GM13976 (cell line): Measurements from ENCODE around the gene FAM217B.

Source experiments
- DNase-seq: peaks from one replicate; pipeline ENCODE4 v3.0.0; 2012; ENCODE audit warnings: low spot score
- in situ Hi-C: fragments of 300-500 bp; cut with MboI; formaldehyde crosslinking; loops from one replicate; pipeline ENCODE4 v1.12.0; 2022; ENCODE audit warnings: low sequenced_read_pairs, mixed read lengths, inconsistent platforms; ENCODE audit not compliant: unreplicated experiment
- TF ChIP-seq, protein P1 (sequence below): IDR thresholded peaks from 2 replicates; pipeline ENCODE4 v1.5.1; 2012; ENCODE audit warnings: borderline replicate concordance, mild to moderate bottlenecking; ENCODE audit not compliant: insufficient read depth; ENCODE audit errors: extremely low read depth, missing control alignments, control extremely low read depth

Gene FAM217B

DNA sequence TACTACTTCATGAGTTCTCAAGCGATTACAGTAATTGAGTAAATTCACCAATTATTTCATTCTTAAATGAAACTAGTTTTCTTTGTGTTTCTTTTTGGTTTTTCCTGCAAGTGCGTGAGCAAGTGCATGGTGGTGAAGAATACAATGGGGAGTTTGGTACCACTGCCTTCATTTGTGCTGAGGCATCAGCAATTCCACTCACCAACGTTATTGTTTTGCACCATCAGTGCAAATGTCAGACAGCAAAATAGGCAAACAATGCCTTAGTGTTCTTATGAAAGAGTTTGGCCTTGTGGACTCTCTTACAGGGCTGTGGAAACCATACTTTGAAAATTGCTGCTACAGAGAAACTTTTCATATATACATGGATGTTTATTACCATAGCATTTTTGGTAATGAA is 26.2 kb downstream of the FAM217B start:
- TF ChIP-seq, protein P1, sequence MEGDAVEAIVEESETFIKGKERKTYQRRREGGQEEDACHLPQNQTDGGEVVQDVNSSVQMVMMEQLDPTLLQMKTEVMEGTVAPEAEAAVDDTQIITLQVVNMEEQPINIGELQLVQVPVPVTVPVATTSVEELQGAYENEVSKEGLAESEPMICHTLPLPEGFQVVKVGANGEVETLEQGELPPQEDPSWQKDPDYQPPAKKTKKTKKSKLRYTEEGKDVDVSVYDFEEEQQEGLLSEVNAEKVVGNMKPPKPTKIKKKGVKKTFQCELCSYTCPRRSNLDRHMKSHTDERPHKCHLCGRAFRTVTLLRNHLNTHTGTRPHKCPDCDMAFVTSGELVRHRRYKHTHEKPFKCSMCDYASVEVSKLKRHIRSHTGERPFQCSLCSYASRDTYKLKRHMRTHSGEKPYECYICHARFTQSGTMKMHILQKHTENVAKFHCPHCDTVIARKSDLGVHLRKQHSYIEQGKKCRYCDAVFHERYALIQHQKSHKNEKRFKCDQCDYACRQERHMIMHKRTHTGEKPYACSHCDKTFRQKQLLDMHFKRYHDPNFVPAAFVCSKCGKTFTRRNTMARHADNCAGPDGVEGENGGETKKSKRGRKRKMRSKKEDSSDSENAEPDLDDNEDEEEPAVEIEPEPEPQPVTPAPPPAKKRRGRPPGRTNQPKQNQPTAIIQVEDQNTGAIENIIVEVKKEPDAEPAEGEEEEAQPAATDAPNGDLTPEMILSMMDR, result no peak
- in situ Hi-C loops, result no loop called here

DNA sequence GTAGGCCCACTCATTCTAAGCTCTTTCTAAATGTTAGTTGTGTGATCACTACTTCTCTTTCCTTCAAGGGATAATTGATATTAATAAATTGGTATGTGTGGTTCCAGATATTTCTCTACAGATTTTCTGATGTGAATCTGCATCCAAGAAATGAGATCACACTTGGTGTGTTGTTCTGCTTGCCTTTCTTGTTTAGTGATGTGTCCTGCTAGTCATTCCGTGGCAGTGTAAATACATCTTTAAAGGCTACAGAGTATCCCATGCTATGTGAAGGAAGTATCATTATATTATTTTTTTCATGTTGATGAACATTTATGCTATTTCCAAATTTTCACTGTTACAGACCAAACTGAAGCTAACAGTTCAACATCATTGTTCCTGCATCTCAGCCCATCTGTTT is 31.2 kb downstream of the FAM217B start:
- TF ChIP-seq, protein P1, result no peak
- in situ Hi-C loops, result no loop called here

More for the DNA sequence above, 26.2 kb downstream of the FAM217B start:
- no peak for DNase-seq

DNA sequence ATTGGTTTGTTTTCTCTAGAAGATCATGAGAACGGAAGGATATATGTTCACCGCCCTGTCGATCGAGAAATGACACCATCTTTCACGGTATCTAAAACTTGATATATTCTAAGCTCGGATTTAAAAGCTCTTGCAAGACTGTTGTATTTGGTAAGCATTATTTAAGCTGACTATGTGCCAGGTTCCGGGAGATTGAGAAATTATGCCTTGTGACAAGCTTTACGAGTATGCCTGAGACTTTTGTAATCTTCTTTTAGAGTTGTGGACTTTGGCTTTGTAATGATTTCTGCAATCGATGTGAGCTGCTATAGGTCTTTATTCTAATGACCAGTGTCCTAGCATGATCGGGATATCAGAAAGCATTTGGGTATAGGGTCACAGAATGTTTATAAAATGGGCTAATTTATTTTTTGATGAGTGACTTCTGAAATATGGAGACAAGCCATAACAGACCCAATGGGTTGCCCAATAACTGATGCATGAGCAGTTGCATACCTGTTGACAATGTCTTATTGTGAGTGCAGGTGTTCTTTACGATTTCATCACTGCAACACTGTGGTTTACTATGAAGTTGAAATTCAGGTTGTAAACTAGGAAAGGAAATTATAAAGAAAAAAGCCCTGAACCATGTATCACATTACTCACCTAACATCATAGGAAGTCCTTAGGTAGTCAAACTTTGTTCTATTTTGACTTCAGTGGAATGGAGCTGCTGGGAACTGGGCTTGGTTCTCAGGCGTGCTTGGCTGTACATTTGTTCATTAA is 32.0 kb downstream of the FAM217B start:
- in situ Hi-C loops, result no loop called here
- TF ChIP-seq, protein P1, result no peak
- no peak for DNase-seq

More for the DNA sequence above, 31.2 kb downstream of the FAM217B start:
- DNase-seq, result no peak

DNA sequence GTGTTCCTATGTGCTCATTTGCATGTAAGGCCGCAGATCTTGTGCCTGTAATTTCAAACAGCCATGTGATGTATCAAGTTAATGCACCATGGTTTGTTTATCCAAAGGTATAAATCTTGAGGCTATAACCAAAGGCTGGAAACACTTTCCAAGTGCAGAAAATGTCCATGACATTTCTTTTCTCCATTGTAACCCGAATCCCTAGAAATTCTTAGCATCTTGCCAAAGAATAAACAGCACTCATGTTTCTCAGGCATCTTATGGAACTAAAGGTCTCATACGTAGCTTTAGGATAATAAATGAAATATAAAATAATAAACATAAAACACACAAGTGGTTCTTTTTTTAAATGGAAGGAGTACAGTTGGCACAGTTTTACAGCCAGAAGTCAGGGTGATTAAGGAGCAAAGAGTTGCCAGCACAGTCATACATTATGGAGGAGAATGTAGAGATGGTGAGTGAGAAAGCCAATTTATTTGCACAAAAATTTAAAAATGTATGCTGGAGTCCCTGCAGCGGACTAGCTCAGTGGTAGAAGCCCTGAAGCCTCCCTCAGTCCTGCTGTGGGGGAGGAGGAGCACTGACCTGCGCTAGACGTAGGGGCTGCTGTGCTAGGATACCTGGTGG is 36.1 kb downstream of the FAM217B start:
- TF ChIP-seq, protein P1, result no peak
- in situ Hi-C loops, result no loop called here
- no peak for DNase-seq

DNA sequence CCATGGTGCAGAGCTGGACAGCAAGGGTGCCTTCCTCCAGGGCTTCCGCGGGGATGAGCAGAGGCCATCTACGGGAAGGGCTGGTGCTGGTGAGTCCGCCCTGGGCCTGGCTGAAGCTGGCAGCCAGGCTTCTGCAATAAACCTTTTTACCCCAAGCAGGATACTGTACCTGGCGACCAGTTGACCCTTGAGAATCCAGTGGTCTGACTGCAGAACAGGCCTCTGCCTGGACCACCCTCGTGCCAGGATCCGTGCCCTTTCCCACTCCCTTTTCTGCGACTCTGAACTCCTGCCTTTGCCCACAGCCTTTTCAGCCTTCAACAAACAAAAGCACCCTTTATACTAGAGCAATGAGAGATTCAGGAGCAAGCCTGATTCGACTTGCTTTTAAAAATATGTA is 36.9 kb downstream of the FAM217B start:
- in situ Hi-C loops, result no loop called here
- DNase-seq, result no peak
- TF ChIP-seq, protein P1, result no peak

DNA sequence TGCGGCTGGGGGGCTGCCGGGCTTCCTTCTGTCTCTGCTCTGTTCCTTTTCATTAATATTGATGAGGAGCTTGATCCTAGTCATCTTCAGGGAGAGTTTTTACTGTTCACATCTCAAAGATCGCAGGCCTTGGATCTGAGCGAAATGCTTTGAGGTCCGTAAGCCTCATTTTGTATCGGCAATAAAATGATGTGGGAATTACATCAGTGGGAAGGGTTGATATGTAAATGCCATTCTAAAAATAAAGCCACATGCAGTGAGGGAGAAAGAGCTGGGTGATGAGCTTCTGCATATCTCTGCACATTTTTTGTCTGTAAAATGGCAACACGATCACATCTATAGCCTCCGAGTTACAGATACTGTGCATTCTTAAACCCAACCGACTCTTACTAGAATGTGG is 42.9 kb downstream of the FAM217B start:
- in situ Hi-C loops, result no loop called here
- TF ChIP-seq, protein P1, result no peak
- no peak for DNase-seq
